ENCODE results near the gene HOXD10. TPM values are rescaled to one million over a fixed set of nuclear protein-coding genes. Genes with fewer than 3 reads are reported as not detected.

Gene HOXD10
- total RNA-seq, 4 donors from 2014 or later: 0.56 to 1.1 (median 0.56) TPM; not detected in 1

DNA sequence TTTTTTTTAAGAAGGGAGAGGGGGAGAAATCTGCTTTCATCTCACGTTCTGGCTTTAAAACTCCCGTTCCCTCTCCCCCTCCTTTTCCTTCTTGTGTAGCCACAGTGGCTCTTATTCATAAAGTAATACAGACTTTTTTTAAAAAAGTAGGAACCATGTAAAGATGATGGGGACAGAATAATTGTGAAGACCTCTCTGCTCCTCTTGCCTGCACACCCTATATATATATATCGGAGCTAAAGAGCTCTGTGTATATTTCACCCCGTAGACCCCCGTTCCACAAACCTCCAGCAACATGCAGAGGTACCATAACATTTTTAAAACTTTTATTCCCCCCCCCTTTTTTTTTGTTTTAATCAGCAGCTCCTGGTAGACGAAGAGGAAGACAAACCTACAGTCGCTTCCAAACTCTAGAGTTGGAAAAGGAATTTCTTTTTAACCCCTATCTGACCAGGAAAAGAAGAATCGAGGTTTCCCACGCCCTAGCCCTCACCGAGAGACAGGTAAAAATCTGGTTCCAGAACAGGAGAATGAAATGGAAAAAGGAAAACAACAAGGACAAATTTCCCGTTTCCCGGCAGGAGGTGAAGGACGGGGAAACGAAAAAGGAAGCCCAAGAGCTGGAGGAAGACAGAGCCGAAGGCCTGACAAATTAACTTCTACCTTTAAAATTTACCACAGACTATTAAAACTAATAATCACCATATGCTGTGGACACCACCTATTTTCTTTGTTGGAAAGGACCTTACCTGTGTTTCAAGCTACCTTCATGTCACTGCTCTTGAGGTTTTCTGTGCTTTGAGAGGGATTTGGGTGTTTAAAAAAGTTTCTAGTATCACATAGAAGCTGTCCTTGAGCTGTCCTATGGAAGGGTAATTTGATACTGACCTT lies 14.6 kb downstream of the HOXD10 start:
- DNase-seq (ENCODE audit: low spot score): no peak
- TF ChIP-seq, protein P1, sequence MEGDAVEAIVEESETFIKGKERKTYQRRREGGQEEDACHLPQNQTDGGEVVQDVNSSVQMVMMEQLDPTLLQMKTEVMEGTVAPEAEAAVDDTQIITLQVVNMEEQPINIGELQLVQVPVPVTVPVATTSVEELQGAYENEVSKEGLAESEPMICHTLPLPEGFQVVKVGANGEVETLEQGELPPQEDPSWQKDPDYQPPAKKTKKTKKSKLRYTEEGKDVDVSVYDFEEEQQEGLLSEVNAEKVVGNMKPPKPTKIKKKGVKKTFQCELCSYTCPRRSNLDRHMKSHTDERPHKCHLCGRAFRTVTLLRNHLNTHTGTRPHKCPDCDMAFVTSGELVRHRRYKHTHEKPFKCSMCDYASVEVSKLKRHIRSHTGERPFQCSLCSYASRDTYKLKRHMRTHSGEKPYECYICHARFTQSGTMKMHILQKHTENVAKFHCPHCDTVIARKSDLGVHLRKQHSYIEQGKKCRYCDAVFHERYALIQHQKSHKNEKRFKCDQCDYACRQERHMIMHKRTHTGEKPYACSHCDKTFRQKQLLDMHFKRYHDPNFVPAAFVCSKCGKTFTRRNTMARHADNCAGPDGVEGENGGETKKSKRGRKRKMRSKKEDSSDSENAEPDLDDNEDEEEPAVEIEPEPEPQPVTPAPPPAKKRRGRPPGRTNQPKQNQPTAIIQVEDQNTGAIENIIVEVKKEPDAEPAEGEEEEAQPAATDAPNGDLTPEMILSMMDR (IDR thresholded peaks at IDR 0.05): no peak
- no peak for ATAC-seq (ENCODE audit: low FRiP score)

DNA sequence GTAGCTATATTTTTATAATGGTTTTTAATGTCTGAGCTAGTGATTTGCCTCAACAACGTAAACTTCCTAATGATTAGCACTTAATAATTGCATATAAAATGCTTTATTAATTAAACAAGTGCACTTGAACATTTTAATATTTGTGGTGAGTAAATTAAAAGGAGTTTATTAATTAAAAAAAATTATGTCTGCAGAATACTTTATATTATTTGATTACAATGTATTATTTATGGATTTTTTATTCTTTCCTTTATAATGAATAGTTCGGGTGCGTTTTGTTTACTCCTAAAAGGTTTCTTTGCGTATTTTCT lies 15.2 kb downstream of the HOXD10 start:
- no peak for ATAC-seq (ENCODE audit: low FRiP score)
- no peak for DNase-seq (ENCODE audit: low spot score)
- TF ChIP-seq, protein P1 (IDR thresholded peaks at IDR 0.05): no peak

DNA sequence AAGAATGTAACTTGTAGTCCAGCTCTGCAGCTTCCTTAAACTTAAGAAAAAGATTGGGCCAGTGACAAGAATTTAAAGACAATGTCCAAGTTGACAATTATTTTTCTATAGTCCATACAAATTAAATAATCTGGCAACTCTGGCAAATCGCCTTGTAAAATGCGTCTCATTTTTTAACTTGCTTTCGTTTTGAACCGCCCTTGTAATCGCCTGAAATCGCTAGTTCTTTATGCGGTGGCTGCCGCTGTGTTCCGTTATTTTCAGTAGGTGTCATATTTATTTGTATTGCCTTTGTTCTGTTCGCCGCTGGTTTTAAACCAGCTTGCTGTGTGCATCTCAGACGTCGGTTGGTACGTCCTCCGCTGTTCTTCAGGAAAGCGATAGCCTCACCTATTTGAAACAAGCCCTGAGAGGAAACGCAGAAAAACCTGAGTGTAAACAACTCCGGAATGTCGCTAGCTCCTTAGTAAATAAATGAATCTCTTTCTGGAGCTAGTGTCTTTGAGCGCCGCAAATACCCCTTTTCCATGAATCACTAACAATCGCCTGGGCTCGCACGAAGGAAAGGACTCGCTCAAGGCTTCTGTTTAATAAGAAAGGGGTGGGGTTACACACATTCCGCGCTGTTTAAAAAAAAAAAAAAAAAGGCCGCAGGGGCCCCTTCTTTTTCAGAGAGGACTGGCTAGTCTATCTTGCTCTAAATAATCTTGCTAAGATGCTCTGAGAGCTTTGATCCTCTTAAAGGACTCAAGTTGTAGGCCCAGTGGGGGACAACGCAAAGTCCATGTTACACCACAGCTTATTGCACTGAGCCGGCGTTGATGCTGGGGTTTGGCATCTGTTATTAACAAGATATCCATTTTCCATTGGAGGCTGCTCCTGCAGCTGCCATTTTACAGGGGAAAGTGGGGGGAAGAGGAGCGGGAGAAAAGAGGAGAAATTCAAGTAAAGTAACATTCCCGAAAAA lies 15.9 kb downstream of the HOXD10 start:
- TF ChIP-seq, protein P1 (IDR thresholded peaks at IDR 0.05): no peak
- ATAC-seq (ENCODE audit: low FRiP score) (no peak), DNase-seq (ENCODE audit: low spot score) (no peak)

DNA sequence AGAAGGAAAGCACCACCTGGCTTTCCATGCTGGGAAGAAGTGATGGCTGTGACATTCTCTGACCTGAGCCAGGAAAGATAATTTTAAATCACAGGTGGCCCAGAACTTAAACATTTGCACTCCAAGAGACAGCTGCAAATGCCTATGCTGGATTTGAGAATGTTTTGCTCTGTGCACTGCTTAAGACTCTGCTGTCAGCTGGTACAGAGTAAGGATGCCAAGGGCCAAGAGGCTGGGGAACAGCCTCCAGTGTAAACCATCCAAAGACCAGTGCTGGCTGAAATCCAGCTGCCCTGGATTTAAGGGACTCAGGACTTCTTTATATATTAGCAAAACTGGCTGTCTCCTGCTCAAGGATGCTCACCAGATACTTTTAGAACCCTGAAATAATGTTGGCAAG lies 16.8 kb downstream of the HOXD10 start:
- DNase-seq (ENCODE audit: low spot score) (no peak), ATAC-seq (ENCODE audit: low FRiP score) (no peak)
- TF ChIP-seq, protein P1 (IDR thresholded peaks at IDR 0.05): no peak

DNA sequence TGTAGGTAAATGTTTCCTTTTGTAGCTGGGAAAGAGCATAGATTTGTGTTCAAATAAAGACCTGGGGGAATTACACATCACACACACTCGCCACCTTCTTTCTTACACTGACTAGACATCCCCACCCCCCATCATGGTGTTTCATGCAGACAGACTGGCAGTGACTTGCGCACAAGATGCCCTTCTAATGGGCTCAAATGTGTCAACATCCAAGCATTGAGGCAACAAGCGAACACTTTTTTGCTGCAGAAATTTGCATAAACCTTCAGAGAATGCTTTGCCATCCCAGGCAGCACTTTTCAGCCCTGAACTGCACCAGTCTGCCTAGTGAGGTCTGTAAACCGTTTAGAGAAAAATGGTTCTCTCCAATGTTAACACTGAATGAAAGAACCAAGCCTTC lies 17.5 kb downstream of the HOXD10 start:
- TF ChIP-seq, protein P1 (IDR thresholded peaks at IDR 0.05): no peak
- no peak for DNase-seq (ENCODE audit: low spot score)

DNA sequence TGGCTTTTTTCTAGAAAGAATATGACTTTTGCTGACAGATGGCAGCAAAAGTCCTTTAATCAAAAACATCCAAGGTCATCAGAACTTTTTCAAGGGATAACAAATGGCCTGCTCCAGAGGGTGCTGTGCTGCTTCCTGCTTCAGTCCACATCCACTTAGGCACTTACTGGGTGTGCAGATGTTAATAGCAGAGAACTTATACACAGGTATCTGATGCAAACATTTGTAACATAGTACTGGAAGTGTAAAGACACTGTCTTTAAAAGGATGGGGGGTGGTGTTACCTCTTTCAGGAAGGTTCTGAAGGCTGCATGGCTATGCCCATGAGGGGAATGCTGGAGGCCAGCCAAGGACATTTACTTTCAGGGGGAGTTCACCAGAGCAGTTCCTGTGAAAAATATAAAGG lies 18.5 kb downstream of the HOXD10 start:
- TF ChIP-seq, protein P1 (IDR thresholded peaks at IDR 0.05): no peak
- no peak for DNase-seq (ENCODE audit: low spot score)
- no peak for ATAC-seq (ENCODE audit: low FRiP score)

More for the DNA sequence above, 17.5 kb downstream of the HOXD10 start:
- ATAC-seq (ENCODE audit: low FRiP score): no peak
